ENCODE measurements around the gene MYRF.

The MYRF gene

GRCh38 chr11:61805146-61805545, 52.7 kb downstream of the MYRF start:
- Histone ChIP-seq H3K9me3 (no peaks in the 10 kb centered on the region), H3K36me3 (peaks cover 61 to 84% (median 72%) of the 10 kb centered on the region in 3 donors), H3K27ac (no peak overlapping the region), H3K27me3 (no peaks in the 10 kb centered on the region), H3K4me3 (no peak overlapping the region), H3K4me1 (no peaks in the 10 kb centered on the region)
- DNase-seq, result no peak
- intact Hi-C loops (cut with DNase I; ENCODE audit: low total_unique reads), result no loop called here
- no peak for TF ChIP-seq CTCF (IDR thresholded peaks at IDR 0.05)

- Histone ChIP-seq H3K36me3 (peaks cover 74 to 95% (median 84%) of the 10 kb centered on the region in 3 donors), H3K4me3 (no peak overlapping the region), H3K9me3 (no peaks in the 10 kb centered on the region), H3K27ac (no peak overlapping the region), H3K4me1 (no peaks in the 10 kb centered on the region), H3K27me3 (no peaks in the 10 kb centered on the region)
- no peak for DNase-seq
- TF ChIP-seq CTCF (IDR thresholded peaks at IDR 0.05), result no peak
- intact Hi-C loops (cut with DNase I; ENCODE audit: low total_unique reads), result no loop called here
These were observed 54.3 kb downstream of the MYRF start for GRCh38 chr11:61806785-61807184.

GRCh38 chr11:61810671-61811175, 58.3 kb downstream of the MYRF start:
- Histone ChIP-seq H3K27ac (no peak overlapping the region), H3K4me3 (no peak overlapping the region), H3K36me3 (peaks cover 53 to 71% (median 64%) of the 10 kb centered on the region in 3 donors), H3K27me3 (no peaks in the 10 kb centered on the region), H3K4me1 (no peaks in the 10 kb centered on the region), H3K9me3 (no peaks in the 10 kb centered on the region)
- no peak for TF ChIP-seq CTCF (IDR thresholded peaks at IDR 0.05)
- intact Hi-C loops (cut with DNase I; ENCODE audit: low total_unique reads), result no loop called here
- DNase-seq, result no peak

- no peak for DNase-seq
- TF ChIP-seq CTCF (IDR thresholded peaks at IDR 0.05), result no peak
- no peaks in the 10 kb centered on the region for H3K9me3 ChIP-seq
- no peak overlapping the region for H3K4me3 ChIP-seq
- intact Hi-C loops (cut with DNase I; ENCODE audit: low total_unique reads), result no loop called here
- no peaks in the 10 kb centered on the region for H3K27me3 ChIP-seq
- H3K27ac ChIP-seq, result no peak overlapping the region
- H3K4me1 ChIP-seq, result no peaks in the 10 kb centered on the region
- peaks cover 43 to 63% (median 58%) of the 10 kb centered on the region in 3 donors for H3K36me3 ChIP-seq
These were observed 59.4 kb downstream of the MYRF start for GRCh38 chr11:61811831-61812230.

- H3K4me3 ChIP-seq, result no peak overlapping the region
- H3K4me1 ChIP-seq, result peaks cover 0 to 9% (median 5%) of the 10 kb centered on the region in 4 donors
- peaks cover 43 to 52% (median 52%) of the 10 kb centered on the region in 3 donors for H3K36me3 ChIP-seq
- H3K27me3 ChIP-seq, result no peaks in the 10 kb centered on the region
- peak in 1 of 2 donors; percentile 54 for DNase-seq
- no peak overlapping the region for H3K27ac ChIP-seq
- no peak for TF ChIP-seq CTCF (IDR thresholded peaks at IDR 0.05)
- intact Hi-C loops (cut with DNase I; ENCODE audit: low total_unique reads), result no loop called here
- H3K9me3 ChIP-seq, result no peaks in the 10 kb centered on the region
These were observed 60.4 kb downstream of the MYRF start for GRCh38 chr11:61812736-61813411.

All from tibial artery (tissue), 4 donors.